ENCODE results near the gene SERPIND1. TPM values are rescaled to one million over a fixed set of nuclear protein-coding genes. Genes with fewer than 3 reads are reported as not detected.

The SERPIND1 gene
- total RNA-seq, 4 donors from 2014 or later: 0.46 to 0.83 (median 0.50) TPM; not detected in 1

DNA sequence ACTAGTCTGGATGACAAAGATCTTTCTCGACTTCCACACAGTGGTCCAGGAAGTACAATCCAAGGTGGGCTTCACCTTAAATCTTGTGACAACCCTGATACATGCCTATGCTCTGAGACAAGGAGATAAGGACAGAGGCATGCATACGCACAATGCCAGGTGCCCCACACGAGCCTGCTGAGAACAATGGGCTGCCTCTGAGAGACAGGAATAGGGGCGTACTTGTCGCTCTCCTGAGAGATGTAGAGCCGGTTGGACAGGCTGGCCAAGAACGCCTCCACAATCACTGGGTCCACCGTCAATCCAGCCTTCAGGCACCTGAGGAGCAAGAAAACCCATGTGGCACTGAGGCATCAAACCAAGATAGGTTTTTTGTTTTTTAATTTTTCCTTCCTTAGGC is 25.5 kb downstream of the SERPIND1 start:
- 86% methylated on average over 8 of the region's 8 CpGs for WGBS
- intact Hi-C loops (cut with DNase I): no loop called here
- Histone ChIP-seq H3K36me3 (peaks cover 91 to 100% (median 97%) of the 10 kb centered on the region in 4 donors), H3K4me1 (no peaks in the 10 kb centered on the region), H3K9me3 (no peaks in the 10 kb centered on the region), H3K27ac (replicated peaks in 1 of 4) (no peak overlapping the region), H3K4me3 (no peak overlapping the region), H3K27me3 (no peaks in the 10 kb centered on the region)
- no peak for DNase-seq (ENCODE audit: extremely low spot score)
- TF ChIP-seq POLR2AphosphoS5 (IDR thresholded peaks at IDR 0.05) (no peak), POLR2A (IDR thresholded peaks at IDR 0.05; ENCODE audit: low read depth) (no peak), EP300 (IDR thresholded peaks at IDR 0.05) (no peak)
- TF ChIP-seq, protein P1, sequence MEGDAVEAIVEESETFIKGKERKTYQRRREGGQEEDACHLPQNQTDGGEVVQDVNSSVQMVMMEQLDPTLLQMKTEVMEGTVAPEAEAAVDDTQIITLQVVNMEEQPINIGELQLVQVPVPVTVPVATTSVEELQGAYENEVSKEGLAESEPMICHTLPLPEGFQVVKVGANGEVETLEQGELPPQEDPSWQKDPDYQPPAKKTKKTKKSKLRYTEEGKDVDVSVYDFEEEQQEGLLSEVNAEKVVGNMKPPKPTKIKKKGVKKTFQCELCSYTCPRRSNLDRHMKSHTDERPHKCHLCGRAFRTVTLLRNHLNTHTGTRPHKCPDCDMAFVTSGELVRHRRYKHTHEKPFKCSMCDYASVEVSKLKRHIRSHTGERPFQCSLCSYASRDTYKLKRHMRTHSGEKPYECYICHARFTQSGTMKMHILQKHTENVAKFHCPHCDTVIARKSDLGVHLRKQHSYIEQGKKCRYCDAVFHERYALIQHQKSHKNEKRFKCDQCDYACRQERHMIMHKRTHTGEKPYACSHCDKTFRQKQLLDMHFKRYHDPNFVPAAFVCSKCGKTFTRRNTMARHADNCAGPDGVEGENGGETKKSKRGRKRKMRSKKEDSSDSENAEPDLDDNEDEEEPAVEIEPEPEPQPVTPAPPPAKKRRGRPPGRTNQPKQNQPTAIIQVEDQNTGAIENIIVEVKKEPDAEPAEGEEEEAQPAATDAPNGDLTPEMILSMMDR (IDR thresholded peaks at IDR 0.05): no peak

DNA sequence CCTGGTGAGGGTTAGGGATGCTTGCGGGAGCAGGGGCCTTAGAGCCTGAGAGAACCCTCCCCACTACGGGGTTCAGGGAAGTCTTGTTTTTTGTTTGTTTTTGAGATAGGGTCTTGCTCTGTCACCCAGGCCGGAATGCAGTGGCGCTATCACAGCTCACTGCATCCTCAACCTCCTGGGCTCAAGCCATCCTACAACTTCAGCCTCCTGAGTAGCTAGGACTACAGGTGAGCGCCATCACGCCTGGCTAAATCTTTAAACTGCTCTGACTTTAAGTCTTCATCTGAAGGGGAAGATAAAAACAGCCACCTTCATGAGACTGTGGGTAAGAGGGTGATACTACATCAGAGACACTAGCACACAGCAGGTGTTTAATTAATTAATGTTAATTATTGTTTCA is 28.5 kb downstream of the SERPIND1 start:
- Histone ChIP-seq H3K27me3 (no peaks in the 10 kb centered on the region), H3K4me1 (no peaks in the 10 kb centered on the region), H3K36me3 (peaks cover 97 to 100% (median 98%) of the 10 kb centered on the region in 4 donors), H3K27ac (replicated peaks in 1 of 4) (no peak overlapping the region), H3K9me3 (no peaks in the 10 kb centered on the region), H3K4me3 (no peak overlapping the region)
- 77% methylated on average over 6 of the region's 6 CpGs for WGBS
- TF ChIP-seq POLR2AphosphoS5 (IDR thresholded peaks at IDR 0.05) (no peak), EP300 (IDR thresholded peaks at IDR 0.05) (no peak), POLR2A (IDR thresholded peaks at IDR 0.05; ENCODE audit: low read depth) (no peak)
- TF ChIP-seq, protein P1 (IDR thresholded peaks at IDR 0.05): no peak
- intact Hi-C loops (cut with DNase I): no loop called here
- no peak for DNase-seq (ENCODE audit: extremely low spot score)

DNA sequence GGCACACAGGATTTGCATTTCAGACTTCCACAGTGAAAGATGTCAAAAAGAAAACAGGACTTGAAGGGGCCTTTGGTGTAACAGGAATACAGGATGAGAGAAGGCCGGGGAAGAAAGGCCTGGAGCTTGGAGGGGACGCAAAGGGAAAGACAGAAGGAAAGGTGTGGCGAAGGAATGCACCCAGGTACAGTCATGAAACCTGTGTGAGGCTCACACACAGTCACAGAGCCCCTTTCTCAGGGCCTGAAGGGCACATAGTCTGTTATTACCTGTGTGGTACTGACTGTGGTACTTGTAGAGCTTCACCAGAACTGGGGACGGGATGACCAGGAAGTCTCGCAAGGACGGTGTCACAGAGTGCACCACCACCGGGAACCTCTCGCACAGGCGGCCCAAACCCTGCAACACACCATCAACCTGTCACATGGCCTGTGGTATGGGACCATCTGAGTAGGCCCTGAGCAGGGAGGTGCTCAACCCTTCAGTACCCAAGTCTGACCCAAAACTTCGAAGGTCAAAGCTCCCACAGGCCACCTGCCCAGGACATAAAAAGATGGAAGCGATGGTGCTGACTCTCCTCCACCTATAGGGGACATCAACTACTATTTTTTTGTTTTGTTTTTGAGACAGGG is 29.1 kb downstream of the SERPIND1 start:
- intact Hi-C loops (cut with DNase I): no loop called here
- Histone ChIP-seq H3K27me3 (no peaks in the 10 kb centered on the region), H3K4me1 (no peaks in the 10 kb centered on the region), H3K27ac (replicated peaks in 1 of 4) (no peak overlapping the region), H3K36me3 (peaks cover 94 to 100% (median 97%) of the 10 kb centered on the region in 4 donors), H3K4me3 (no peak overlapping the region), H3K9me3 (no peaks in the 10 kb centered on the region)
- TF ChIP-seq, protein P1 (IDR thresholded peaks at IDR 0.05): no peak
- TF ChIP-seq EP300 (IDR thresholded peaks at IDR 0.05): no peak
- TF ChIP-seq POLR2A (IDR thresholded peaks at IDR 0.05; ENCODE audit: low read depth): no peak
- TF ChIP-seq POLR2AphosphoS5 (IDR thresholded peaks at IDR 0.05): no peak
- 88% methylated on average over 10 of the region's 11 CpGs for WGBS
- no peak for DNase-seq (ENCODE audit: extremely low spot score)

DNA sequence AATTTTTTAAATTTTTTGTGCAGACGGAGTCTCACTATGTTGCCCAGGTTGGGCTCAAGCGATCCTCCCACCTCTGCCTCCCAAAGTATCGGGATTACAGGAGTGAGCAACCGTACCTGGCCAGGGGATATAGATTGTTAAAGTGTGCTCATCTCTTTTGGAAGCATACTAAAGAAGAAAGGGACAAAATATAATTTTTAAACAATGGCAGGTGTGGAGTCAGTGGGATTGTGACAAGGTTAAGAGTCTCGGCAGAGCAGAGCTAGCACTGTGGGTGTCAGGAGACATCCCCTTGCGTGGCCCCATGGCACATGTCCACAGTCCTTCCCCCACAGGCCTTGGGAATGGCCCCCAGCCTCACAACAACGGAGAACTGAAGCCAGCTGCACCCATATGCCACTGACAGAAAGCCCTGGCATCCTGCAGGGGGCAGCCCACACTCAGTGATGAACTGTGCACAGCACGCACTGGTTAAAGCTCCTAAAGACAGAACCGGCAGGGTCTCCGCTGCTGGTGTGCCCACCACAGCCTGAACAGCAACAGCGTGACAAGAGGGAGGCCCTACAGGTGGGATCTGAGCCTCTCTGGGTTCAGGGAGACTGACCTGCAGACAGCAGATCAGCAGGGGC is 29.9 kb downstream of the SERPIND1 start:
- Histone ChIP-seq H3K4me3 (no peak overlapping the region), H3K4me1 (no peaks in the 10 kb centered on the region), H3K27me3 (no peaks in the 10 kb centered on the region), H3K27ac (replicated peaks in 1 of 4) (no peak overlapping the region), H3K36me3 (peaks cover 88 to 100% (median 97%) of the 10 kb centered on the region in 4 donors), H3K9me3 (no peaks in the 10 kb centered on the region)
- DNase-seq (ENCODE audit: extremely low spot score): no peak
- TF ChIP-seq POLR2AphosphoS5 (IDR thresholded peaks at IDR 0.05) (no peak), EP300 (IDR thresholded peaks at IDR 0.05) (no peak), POLR2A (IDR thresholded peaks at IDR 0.05; ENCODE audit: low read depth) (no peak)
- TF ChIP-seq, protein P1 (IDR thresholded peaks at IDR 0.05): peak in 1 of 3 experiments; percentile 14
- intact Hi-C loops (cut with DNase I): no loop called here
- 77% methylated on average over 11 of the region's 11 CpGs for WGBS

Measured in esophagus muscularis mucosa (tissue), 4 donors.